ENCODE results near the gene ZNF621.
"Not testable (repeated sequence)": the region's sequence is repeated elsewhere in the genome, so short reads cannot be mapped to it uniquely, and the experiment has no call there.

ZNF621 gene

GRCh38 chr3:40546816-40547215 is 22.1 kb downstream of the ZNF621 start:
- DNase-seq (ENCODE audit: low spot score), result peak; percentile 92

GRCh38 chr3:40550167-40550566 is 25.4 kb downstream of the ZNF621 start:
- DNase-seq (ENCODE audit: low spot score), result no peak

GRCh38 chr3:40557575-40558161 is 32.9 kb downstream of the ZNF621 start:
- DNase-seq (ENCODE audit: low spot score), result no peak

- not testable (repeated sequence) for DNase-seq (ENCODE audit: low spot score)
Measured at GRCh38 chr3:40562482-40562881, 37.7 kb downstream of the ZNF621 start.

- not testable (repeated sequence) for DNase-seq (ENCODE audit: low spot score)
Measured at GRCh38 chr3:40565629-40566028, 40.9 kb downstream of the ZNF621 start.

GRCh38 chr3:40566694-40567093 is 41.9 kb downstream of the ZNF621 start:
- DNase-seq (ENCODE audit: low spot score), result no peak

GRCh38 chr3:40572588-40572987 is 47.8 kb downstream of the ZNF621 start:
- DNase-seq (ENCODE audit: low spot score), result no peak

- no peak for DNase-seq (ENCODE audit: low spot score)
Measured at GRCh38 chr3:40574050-40574449, 49.3 kb downstream of the ZNF621 start.

GRCh38 chr3:40574661-40575060 is 49.9 kb downstream of the ZNF621 start:
- no peak for DNase-seq (ENCODE audit: low spot score)

- no peak for DNase-seq (ENCODE audit: low spot score)
Measured at GRCh38 chr3:40576396-40576795, 51.6 kb downstream of the ZNF621 start.

GRCh38 chr3:40580494-40581091 is 55.8 kb downstream of the ZNF621 start:
- DNase-seq (ENCODE audit: low spot score), result peak; percentile 70

GRCh38 chr3:40581166-40581565 is 56.4 kb downstream of the ZNF621 start:
- no peak for DNase-seq (ENCODE audit: low spot score)

- no peak for DNase-seq (ENCODE audit: low spot score)
Measured at GRCh38 chr3:40582401-40583027, 57.8 kb downstream of the ZNF621 start.

GRCh38 chr3:40583691-40584090 is 58.9 kb downstream of the ZNF621 start:
- no peak for DNase-seq (ENCODE audit: low spot score)

GRCh38 chr3:40584625-40585189 is 59.9 kb downstream of the ZNF621 start:
- peak; percentile 63 for DNase-seq (ENCODE audit: low spot score)

GRCh38 chr3:40585381-40586016 is 60.7 kb downstream of the ZNF621 start:
- DNase-seq (ENCODE audit: low spot score), result no peak

- DNase-seq (ENCODE audit: low spot score), result no peak
Measured at GRCh38 chr3:40586901-40587300, 62.1 kb downstream of the ZNF621 start.

GRCh38 chr3:40588406-40588805 is 63.6 kb downstream of the ZNF621 start:
- DNase-seq (ENCODE audit: low spot score), result no peak

All from COLO829 (cell line).